CD4-positive, alpha-beta memory T cell (primary cell): ENCODE data around the gene ADCY6. TPM values are rescaled to one million over a fixed set of nuclear protein-coding genes. Genes with fewer than 3 reads are reported as not detected.
A peak's percentile ranks its signal among the peaks of the same experiment; 100 is the strongest.

Source experiments
- CTCF ChIA-PET: fragments of 350-600 bp; sonication (Branson Sonifier 250); formaldehyde crosslinking; loops from one replicate; lab custom pipeline; 2021; ENCODE audit warnings: inconsistent platforms; ENCODE audit not compliant: partially characterized antibody; lab: Charles Lee
- POLR2A ChIA-PET: fragments of 350-600 bp; sonication (Branson Sonifier 250); formaldehyde crosslinking; loops from one replicate; lab custom pipeline; 2021; ENCODE audit not compliant: partially characterized antibody; lab: Charles Lee
- DNase-seq, 5 donors: peaks; one replicate each; pipeline versions ENCODE4 v3.0.0 to v3.0.0-alpha.2; 2020 to 2022; ENCODE audit warnings: mixed read lengths in 1 of 5
- H3K27ac ChIP-seq: one replicate; pipeline ENCODE4 v1.7.0; 2013; ENCODE audit warnings: low read depth, low read length
- H3K27me3 ChIP-seq: 2 replicates; pipeline ENCODE4 v1.7.0; 2013; ENCODE audit warnings: mild to moderate bottlenecking, low read length, moderate library complexity; ENCODE audit not compliant: insufficient read depth
- H3K36me3 ChIP-seq: 2 replicates; pipeline ENCODE4 v1.7.0; 2013; ENCODE audit warnings: mild to moderate bottlenecking, low read length, moderate library complexity; ENCODE audit not compliant: insufficient read depth
- H3K4me1 ChIP-seq: 2 replicates; pipeline ENCODE4 v1.7.0; 2013; ENCODE audit warnings: mild to moderate bottlenecking, low read length, moderate library complexity; ENCODE audit not compliant: insufficient read depth
- H3K4me3 ChIP-seq, 2 donors: one replicate each; pipeline ENCODE4 v1.7.0; 2013; ENCODE audit warnings: low read length in 2 of 2, mild to moderate bottlenecking in 1 of 2
- H3K9me3 ChIP-seq, 2 donors: one replicate each; pipeline ENCODE4 v1.7.0; 2013; ENCODE audit warnings: low read length in 2 of 2, control low read depth in 1 of 2; ENCODE audit not compliant: control insufficient read depth in 1 of 2
- H3K27ac Mint-ChIP-seq, 7 donors: one replicate each; pipeline ENCODE4 v1.8.0; 2020 to 2021; ENCODE audit warnings: mixed read lengths in 7 of 7, mild to moderate bottlenecking in 6 of 7, inconsistent platforms in 3 of 7, moderate library complexity in 3 of 7
- H3K27me3 Mint-ChIP-seq, 2 donors: one replicate each; pipeline ENCODE4 v1.8.0; 2020 to 2021; ENCODE audit warnings: mixed read lengths in 2 of 2
- H3K36me3 Mint-ChIP-seq, 2 donors: one replicate each; pipeline ENCODE4 v1.8.0; 2020 to 2021; ENCODE audit warnings: mixed read lengths in 2 of 2, inconsistent platforms in 1 of 2, mild to moderate bottlenecking in 1 of 2
- H3K4me1 Mint-ChIP-seq, 4 donors: one replicate each; pipeline ENCODE4 v1.8.0; 2020 to 2021; ENCODE audit warnings: mixed read lengths in 4 of 4, mild to moderate bottlenecking in 1 of 4
- H3K4me3 Mint-ChIP-seq, 8 donors: one replicate each; pipeline ENCODE4 v1.8.0; 2020 to 2021; ENCODE audit warnings: mixed read lengths in 8 of 8, mild to moderate bottlenecking in 7 of 8, moderate library complexity in 6 of 8, inconsistent platforms in 3 of 8
- H3K9me3 Mint-ChIP-seq, 8 donors: one replicate each; pipeline ENCODE4 v1.8.0; 2020 to 2021; ENCODE audit warnings: mixed read lengths in 8 of 8, mild to moderate bottlenecking in 5 of 8, inconsistent platforms in 3 of 8, moderate library complexity in 1 of 8
- intact Hi-C: fragments of 100-400 bp; cut with micrococcal nuclease; formaldehyde crosslinking; loops from one replicate; pipeline ENCODE4 v1.15.1; 2023
- polyA plus RNA-seq, 2 donors: library from polyadenylated mRNA; unstranded; fragments of 300-500 nt; fragmentation: Illumina TruSeq; gene quantifications; one replicate each; pipeline ENCODE4 v1.2.3, GENCODE V29; 2021
- total RNA-seq, 2 experiments: library from RNA; stranded (reverse); gene quantifications; one replicate each; pipeline ENCODE4 v1.2.3, GENCODE V29; 2021

The ADCY6 gene
- total and polyA plus RNA-seq, 4 experiments from 2014 or later = not detected

DNA sequence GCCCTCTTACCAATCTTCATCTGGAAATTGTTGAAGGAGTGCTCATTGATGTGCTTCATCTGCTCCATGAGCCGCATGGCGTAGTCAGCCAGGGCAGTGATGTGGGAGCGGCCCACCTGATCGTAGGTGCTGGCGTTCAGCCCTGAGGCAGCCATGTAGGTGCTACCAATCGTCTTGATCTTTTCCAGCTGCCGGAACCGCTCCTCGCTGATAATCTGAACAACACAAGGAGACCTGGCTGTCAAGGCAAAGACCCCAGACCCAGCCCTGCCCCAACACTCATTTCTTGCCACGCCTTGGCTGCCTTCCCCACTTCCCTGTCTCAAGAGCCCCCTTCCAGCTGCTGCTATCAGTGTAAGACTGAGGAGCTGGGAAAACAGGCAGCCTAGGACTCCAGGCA lies 18.1 kb downstream of the ADCY6 start:
- Mint-ChIP-seq H3K4me1 (peaks cover 0 to 8% (median 2%) of the 10 kb centered on the region in 4 donors), H3K4me3 (no peak overlapping the region), H3K27me3 (no peaks in the 10 kb centered on the region), H3K9me3 (no peaks in the 10 kb centered on the region), H3K27ac (no peak overlapping the region), H3K36me3 (no peaks in the 10 kb centered on the region)
- no peaks in the 10 kb centered on the region for H3K9me3 ChIP-seq
- intact Hi-C loops = no loop called here
- ChIA-PET CTCF (no interaction called here), POLR2A (interaction anchor here (1.2 kb wide), 1 partner anchor 20 kb away, joined by 3 read pairs; no protein-coding TSS in a partner anchor)
- H3K36me3 ChIP-seq = no peaks in the 10 kb centered on the region
- H3K27ac ChIP-seq = no peak overlapping the region
- H3K4me1 ChIP-seq = no peaks in the 10 kb centered on the region
- H3K4me3 ChIP-seq = no peak overlapping the region
- DNase-seq = no peak
- no peaks in the 10 kb centered on the region for H3K27me3 ChIP-seq

DNA sequence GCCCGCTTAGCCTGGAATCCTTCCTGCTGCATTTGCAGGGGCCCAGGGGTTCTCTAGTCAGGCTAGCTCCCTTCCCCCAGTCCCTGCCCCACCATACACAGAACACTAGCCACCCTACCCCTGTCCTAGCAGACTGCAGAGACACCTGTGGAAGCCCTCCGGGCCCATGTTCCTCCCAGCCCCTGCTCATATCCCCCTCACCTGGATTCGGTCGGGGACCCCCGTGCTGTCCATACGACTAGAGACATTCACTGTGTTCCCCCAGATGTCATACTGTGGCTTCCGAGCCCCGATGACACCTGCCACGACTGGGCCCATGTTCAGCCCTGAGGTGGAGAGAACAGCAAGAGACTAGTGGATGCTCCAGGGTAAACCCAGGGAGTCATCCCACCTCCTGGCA lies 20.2 kb downstream of the ADCY6 start:
- intact Hi-C loops = no loop called here
- no peaks in the 10 kb centered on the region for H3K27me3 ChIP-seq
- no peak overlapping the region for H3K4me3 ChIP-seq
- DNase-seq = no peak
- H3K36me3 Mint-ChIP-seq = no peaks in the 10 kb centered on the region
- H3K27ac ChIP-seq = no peak overlapping the region
- H3K9me3 Mint-ChIP-seq = no peaks in the 10 kb centered on the region
- peaks cover 0 to 3% of the 10 kb centered on the region in 2 donors for H3K27me3 Mint-ChIP-seq
- H3K4me1 Mint-ChIP-seq = peaks cover 0 to 13% (median 6%) of the 10 kb centered on the region in 4 donors
- no peaks in the 10 kb centered on the region for H3K4me1 ChIP-seq
- no peak overlapping the region for H3K4me3 Mint-ChIP-seq
- ChIA-PET CTCF (interaction anchor here (0.7 to 1.3 kb wide), 4 partner anchors 12 to 27 kb away, joined by 3 to 5 read pairs (median 4); no protein-coding TSS in a partner anchor), POLR2A (no interaction called here)
- no peaks in the 10 kb centered on the region for H3K9me3 ChIP-seq
- no peaks in the 10 kb centered on the region for H3K36me3 ChIP-seq
- H3K27ac Mint-ChIP-seq = no peak overlapping the region

DNA sequence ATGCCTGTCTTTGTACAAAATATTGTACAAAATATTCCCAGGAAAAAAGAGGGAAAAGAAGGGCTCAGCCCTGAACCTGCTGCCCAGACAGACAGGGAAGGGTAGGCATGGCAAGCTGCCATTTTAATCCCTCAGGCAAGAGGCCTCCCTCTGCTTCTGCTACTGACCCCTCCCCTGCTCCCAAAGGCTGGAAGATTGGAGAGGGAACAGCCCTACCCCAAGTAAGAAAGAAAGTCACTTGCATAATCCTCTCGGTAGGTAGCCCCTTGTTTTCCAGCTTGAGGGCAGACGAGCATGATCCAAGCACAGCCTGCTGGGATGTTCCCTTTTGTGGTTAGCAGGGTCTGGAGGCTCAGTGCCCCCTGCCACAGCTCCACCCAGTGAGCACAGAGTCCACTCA lies 20.7 kb downstream of the ADCY6 start:
- intact Hi-C loops = no loop called here
- no peaks in the 10 kb centered on the region for H3K9me3 Mint-ChIP-seq
- H3K4me3 ChIP-seq = no peak overlapping the region
- peaks cover 0 to 3% of the 10 kb centered on the region in 2 donors for H3K27me3 Mint-ChIP-seq
- H3K36me3 Mint-ChIP-seq = no peaks in the 10 kb centered on the region
- no peaks in the 10 kb centered on the region for H3K27me3 ChIP-seq
- H3K4me1 Mint-ChIP-seq = peaks cover 0 to 13% (median 6%) of the 10 kb centered on the region in 4 donors
- CTCF ChIA-PET = interaction anchor here (1.1 to 1.3 kb wide), 2 partner anchors 26 to 28 kb away, joined by 3 to 5 read pairs; no protein-coding TSS in a partner anchor
- H3K4me1 ChIP-seq = no peaks in the 10 kb centered on the region
- DNase-seq = no peak
- H3K27ac Mint-ChIP-seq = no peak overlapping the region
- no peaks in the 10 kb centered on the region for H3K36me3 ChIP-seq
- no peak overlapping the region for H3K27ac ChIP-seq
- no peak overlapping the region for H3K4me3 Mint-ChIP-seq
- POLR2A ChIA-PET = no interaction called here
- H3K9me3 ChIP-seq = no peaks in the 10 kb centered on the region

DNA sequence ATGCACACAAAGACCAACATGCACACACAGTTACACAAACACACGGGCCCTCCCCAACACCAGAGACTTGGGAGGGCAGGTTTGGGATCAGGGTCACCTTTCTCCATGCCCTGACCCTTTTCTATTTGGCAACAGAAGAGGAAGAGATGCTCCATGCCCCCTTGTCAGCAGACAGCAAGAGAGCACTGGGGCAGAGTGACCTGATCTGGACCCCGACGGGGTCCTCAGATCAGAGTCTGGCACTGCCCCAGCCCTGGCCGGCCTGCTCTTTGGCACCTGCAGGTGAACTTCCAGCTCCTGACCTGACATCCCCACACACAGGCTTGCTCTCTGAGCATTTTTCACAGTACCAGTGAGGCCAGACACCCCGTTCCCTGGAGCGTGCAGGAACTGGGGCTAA lies 21.4 kb downstream of the ADCY6 start:
- CTCF ChIA-PET = interaction anchor here (1.1 kb wide), 1 partner anchor 28 kb away, joined by 3 read pairs; no protein-coding TSS in a partner anchor
- no peak overlapping the region for H3K4me3 Mint-ChIP-seq
- no peak for DNase-seq

DNA sequence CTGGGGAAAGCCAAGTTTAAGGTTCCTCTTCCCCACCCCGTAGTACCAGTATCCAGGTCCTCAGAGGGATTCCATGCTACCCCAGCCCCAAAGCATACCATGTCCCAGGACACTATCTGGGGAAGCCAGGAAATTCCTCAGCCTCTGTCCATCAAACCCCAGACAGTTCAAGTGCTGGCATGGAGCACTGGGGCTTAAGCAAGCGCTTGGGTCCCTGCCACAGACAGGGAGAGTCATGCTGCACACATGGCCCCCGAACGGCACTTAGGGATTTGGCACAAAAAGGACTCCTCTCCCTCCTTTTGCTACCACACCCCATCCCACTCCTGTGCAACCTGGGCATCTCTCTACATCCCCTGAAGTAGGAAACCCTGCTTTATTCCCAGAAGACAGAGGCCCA lies 21.8 kb downstream of the ADCY6 start:
- POLR2A ChIA-PET = no interaction called here
- Histone ChIP-seq H3K9me3 (no peaks in the 10 kb centered on the region), H3K36me3 (no peaks in the 10 kb centered on the region), H3K27me3 (no peaks in the 10 kb centered on the region), H3K27ac (no peak overlapping the region), H3K4me1 (no peaks in the 10 kb centered on the region), H3K4me3 (no peak overlapping the region)
- CTCF ChIA-PET = interaction anchor here (1.1 kb wide), 1 partner anchor 28 kb away, joined by 3 read pairs; no protein-coding TSS in a partner anchor
- Mint-ChIP-seq H3K27ac (no peak overlapping the region), H3K4me1 (peaks cover 0 to 13% (median 6%) of the 10 kb centered on the region in 4 donors), H3K4me3 (no peak overlapping the region), H3K27me3 (peaks cover 0 to 3% of the 10 kb centered on the region in 2 donors), H3K36me3 (no peaks in the 10 kb centered on the region), H3K9me3 (no peaks in the 10 kb centered on the region)
- intact Hi-C loops = no loop called here
- DNase-seq = no peak

More for the DNA sequence above, 21.4 kb downstream of the ADCY6 start:
- no peaks in the 10 kb centered on the region for H3K4me1 ChIP-seq
- no peaks in the 10 kb centered on the region for H3K27me3 ChIP-seq
- H3K9me3 Mint-ChIP-seq = no peaks in the 10 kb centered on the region
- intact Hi-C loops = no loop called here
- POLR2A ChIA-PET = no interaction called here
- H3K36me3 Mint-ChIP-seq = no peaks in the 10 kb centered on the region
- no peak overlapping the region for H3K27ac ChIP-seq
- peaks cover 0 to 13% (median 6%) of the 10 kb centered on the region in 4 donors for H3K4me1 Mint-ChIP-seq
- H3K9me3 ChIP-seq = no peaks in the 10 kb centered on the region
- no peak overlapping the region for H3K4me3 ChIP-seq
- no peak overlapping the region for H3K27ac Mint-ChIP-seq
- H3K27me3 Mint-ChIP-seq = peaks cover 0 to 3% of the 10 kb centered on the region in 2 donors
- no peaks in the 10 kb centered on the region for H3K36me3 ChIP-seq

DNA sequence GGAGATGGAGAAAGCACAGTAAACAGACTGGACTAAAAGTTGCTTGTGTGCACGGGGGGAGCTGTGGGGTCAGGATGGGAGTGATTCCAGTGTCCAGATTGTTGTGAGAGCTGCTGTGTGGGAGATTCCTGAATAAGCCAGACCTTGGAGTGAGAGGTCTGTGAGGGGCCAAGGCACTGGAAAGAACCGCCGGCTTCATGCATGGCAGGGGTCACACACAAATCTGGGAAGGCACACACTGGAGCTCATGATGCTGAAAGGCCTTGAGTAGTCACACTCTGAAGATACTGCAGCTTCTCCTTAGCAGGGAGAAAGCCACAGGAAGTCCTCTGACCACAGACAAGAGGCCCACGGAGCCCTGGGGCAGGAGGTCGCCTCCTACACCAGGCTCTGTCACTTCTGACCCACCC lies 23.1 kb downstream of the ADCY6 start:
- H3K27ac Mint-ChIP-seq = peak overlapping the region in 1 of 7 donors; percentile 32
- Histone ChIP-seq H3K4me1 (no peaks in the 10 kb centered on the region), H3K36me3 (no peaks in the 10 kb centered on the region), H3K4me3 (no peak overlapping the region), H3K9me3 (no peaks in the 10 kb centered on the region), H3K27me3 (no peaks in the 10 kb centered on the region), H3K27ac (no peak overlapping the region)
- intact Hi-C loops = no loop called here
- CTCF ChIA-PET = interaction anchor here (1.1 to 3.3 kb wide), 2 partner anchors 13 to 30 kb away, joined by 4 to 10 read pairs; no protein-coding TSS in a partner anchor
- no peaks in the 10 kb centered on the region for H3K36me3 Mint-ChIP-seq
- H3K9me3 Mint-ChIP-seq = no peaks in the 10 kb centered on the region
- H3K4me3 Mint-ChIP-seq = no peak overlapping the region
- POLR2A ChIA-PET = no interaction called here
- DNase-seq = no peak
- peaks cover 0 to 13% (median 6%) of the 10 kb centered on the region in 4 donors for H3K4me1 Mint-ChIP-seq
- peaks cover 0 to 3% of the 10 kb centered on the region in 2 donors for H3K27me3 Mint-ChIP-seq

DNA sequence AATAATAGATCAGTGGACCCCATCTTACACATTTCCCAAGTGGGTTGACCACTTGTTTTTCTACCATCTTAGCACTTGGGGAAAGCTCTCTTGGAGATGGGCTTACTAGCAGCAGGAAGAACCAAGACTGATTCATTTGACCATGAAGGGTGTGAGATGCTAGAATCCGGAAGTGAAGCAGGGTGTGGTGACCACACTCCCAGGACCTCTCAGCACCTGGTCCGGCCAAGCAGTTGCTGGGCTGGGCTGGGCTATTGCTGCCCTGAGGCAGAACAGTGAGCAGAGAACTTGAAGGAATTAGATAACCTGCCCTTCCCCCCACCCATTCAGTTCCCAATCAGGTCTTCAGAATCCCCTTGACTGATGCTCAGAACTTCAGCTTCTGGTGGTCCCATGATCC lies 24.4 kb downstream of the ADCY6 start:
- no peaks in the 10 kb centered on the region for H3K27me3 ChIP-seq
- no peaks in the 10 kb centered on the region for H3K9me3 Mint-ChIP-seq
- peaks cover 0 to 13% (median 6%) of the 10 kb centered on the region in 4 donors for H3K4me1 Mint-ChIP-seq
- no peak overlapping the region for H3K27ac Mint-ChIP-seq
- no peaks in the 10 kb centered on the region for H3K36me3 ChIP-seq
- H3K4me3 Mint-ChIP-seq = no peak overlapping the region
- DNase-seq = no peak
- no peak overlapping the region for H3K27ac ChIP-seq
- H3K36me3 Mint-ChIP-seq = no peaks in the 10 kb centered on the region
- intact Hi-C loops = no loop called here
- H3K4me3 ChIP-seq = no peak overlapping the region
- H3K4me1 ChIP-seq = no peaks in the 10 kb centered on the region
- no peaks in the 10 kb centered on the region for H3K9me3 ChIP-seq
- ChIA-PET CTCF (interaction anchor here (3.3 kb wide), 1 partner anchor 31 kb away, joined by 10 read pairs; no protein-coding TSS in a partner anchor), POLR2A (no interaction called here)
- H3K27me3 Mint-ChIP-seq = peaks cover 0 to 3% of the 10 kb centered on the region in 2 donors
